Measurements from ENCODE around the gene TPRA1. TPM values are rescaled to one million over a fixed set of nuclear protein-coding genes. Genes with fewer than 3 reads are reported as not detected.

TPRA1 gene
- total RNA-seq, 1 experiment from 2014 or later = 58.5 TPM

DNA sequence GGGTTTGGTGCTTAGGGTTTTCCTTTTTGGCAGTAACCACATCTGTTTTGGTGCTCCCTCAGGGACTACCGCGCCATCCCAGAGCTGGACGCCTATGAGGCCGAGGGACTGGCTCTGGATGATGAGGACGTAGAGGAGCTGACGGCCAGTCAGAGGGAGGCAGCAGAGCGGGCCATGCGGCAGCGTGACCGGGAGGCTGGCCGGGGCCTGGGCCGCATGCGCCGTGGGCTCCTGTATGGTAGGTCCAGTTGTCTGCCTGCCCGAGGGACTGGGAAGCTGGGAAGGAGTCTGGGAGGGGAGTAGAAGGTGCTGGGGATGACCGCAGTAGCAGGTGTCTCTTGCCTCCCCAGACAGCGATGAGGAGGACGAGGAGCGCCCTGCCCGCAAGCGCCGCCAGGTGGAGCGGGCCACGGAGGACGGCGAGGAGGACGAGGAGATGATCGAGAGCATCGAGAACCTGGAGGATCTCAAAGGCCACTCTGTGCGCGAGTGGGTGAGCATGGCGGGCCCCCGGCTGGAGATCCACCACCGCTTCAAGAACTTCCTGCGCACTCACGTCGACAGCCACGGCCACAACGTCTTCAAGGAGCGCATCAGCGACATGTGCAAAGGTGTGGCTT lies 14.1 kb upstream of the TPRA1 start:
- H3K4me2 ChIP-seq = no peak overlapping the region
- H3K4me1 ChIP-seq (replicated peaks; ENCODE audit: insufficient read depth) = peaks cover 2% of the 10 kb centered on the region; the same call in 1 of the 2 replicates
- DNase-seq = no peak
- H3F3A ChIP-seq (ENCODE audit: insufficient read depth, low read depth) = no peaks in the 10 kb centered on the region
- H3K9me2 ChIP-seq (ENCODE audit: insufficient read depth) = no peaks in the 10 kb centered on the region
- no peaks in the 10 kb centered on the region for H4K20me1 ChIP-seq (ENCODE audit: insufficient read depth)
- no peak overlapping the region for H2AFZ ChIP-seq
- BruUV-seq (replicated peaks) = no TSS peak
- no peak overlapping the region for H3K27ac ChIP-seq
- ChIA-PET CTCF (no interaction called here), POLR2A (ENCODE audit: unreplicated experiment) (no interaction called here)
- intact Hi-C loops (cut with micrococcal nuclease; ENCODE audit: unreplicated experiment) = no loop called here
- no peak overlapping the region for H3K4me3 ChIP-seq
- H3K27me3 ChIP-seq (ENCODE audit: insufficient read depth, low read depth) = no peaks in the 10 kb centered on the region
- H3K9me3 ChIP-seq (ENCODE audit: insufficient read depth, low read depth) = no peaks in the 10 kb centered on the region
- peaks cover 22% of the 10 kb centered on the region; the same call in 1 of the 2 replicates for H3K79me2 ChIP-seq (ENCODE audit: low read depth)
- TF ChIP-seq, protein P1, sequence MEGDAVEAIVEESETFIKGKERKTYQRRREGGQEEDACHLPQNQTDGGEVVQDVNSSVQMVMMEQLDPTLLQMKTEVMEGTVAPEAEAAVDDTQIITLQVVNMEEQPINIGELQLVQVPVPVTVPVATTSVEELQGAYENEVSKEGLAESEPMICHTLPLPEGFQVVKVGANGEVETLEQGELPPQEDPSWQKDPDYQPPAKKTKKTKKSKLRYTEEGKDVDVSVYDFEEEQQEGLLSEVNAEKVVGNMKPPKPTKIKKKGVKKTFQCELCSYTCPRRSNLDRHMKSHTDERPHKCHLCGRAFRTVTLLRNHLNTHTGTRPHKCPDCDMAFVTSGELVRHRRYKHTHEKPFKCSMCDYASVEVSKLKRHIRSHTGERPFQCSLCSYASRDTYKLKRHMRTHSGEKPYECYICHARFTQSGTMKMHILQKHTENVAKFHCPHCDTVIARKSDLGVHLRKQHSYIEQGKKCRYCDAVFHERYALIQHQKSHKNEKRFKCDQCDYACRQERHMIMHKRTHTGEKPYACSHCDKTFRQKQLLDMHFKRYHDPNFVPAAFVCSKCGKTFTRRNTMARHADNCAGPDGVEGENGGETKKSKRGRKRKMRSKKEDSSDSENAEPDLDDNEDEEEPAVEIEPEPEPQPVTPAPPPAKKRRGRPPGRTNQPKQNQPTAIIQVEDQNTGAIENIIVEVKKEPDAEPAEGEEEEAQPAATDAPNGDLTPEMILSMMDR (conservative IDR thresholded peaks at IDR 0.05) = no peak
- no peak for TF ChIP-seq EZH2 (IDR thresholded peaks at IDR 0.05; ENCODE audit: low read depth)
- H3K36me3 ChIP-seq (ENCODE audit: low read depth) = peaks cover 12% of the 10 kb centered on the region

DNA sequence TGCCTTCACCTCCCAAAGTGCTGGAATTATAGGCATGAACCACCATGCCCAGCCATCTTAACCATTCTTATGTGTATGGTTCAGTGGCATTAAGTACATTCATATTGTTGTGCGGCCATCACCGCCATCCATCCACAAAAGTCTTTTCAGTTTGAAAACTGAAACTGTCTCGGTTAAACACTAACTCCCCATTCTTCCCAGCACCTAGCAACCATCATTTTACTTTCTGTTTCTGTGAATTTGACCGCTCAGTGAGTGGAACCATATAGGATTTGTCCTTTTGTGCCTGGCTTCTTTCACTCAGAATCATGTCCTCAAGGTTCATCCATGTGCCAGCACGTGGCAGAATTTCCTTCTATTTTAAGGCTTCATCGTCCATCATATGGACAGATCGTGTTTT lies 13.5 kb upstream of the TPRA1 start:
- CTCF ChIA-PET = interaction anchor here (0.7 kb wide), 1 partner anchor 108 kb away, joined by 4 read pairs; no protein-coding TSS in a partner anchor
- peaks cover 28% of the 10 kb centered on the region; the same call in 1 of the 2 replicates for H3K79me2 ChIP-seq (ENCODE audit: low read depth)
- no TSS peak for BruUV-seq (replicated peaks)

DNA sequence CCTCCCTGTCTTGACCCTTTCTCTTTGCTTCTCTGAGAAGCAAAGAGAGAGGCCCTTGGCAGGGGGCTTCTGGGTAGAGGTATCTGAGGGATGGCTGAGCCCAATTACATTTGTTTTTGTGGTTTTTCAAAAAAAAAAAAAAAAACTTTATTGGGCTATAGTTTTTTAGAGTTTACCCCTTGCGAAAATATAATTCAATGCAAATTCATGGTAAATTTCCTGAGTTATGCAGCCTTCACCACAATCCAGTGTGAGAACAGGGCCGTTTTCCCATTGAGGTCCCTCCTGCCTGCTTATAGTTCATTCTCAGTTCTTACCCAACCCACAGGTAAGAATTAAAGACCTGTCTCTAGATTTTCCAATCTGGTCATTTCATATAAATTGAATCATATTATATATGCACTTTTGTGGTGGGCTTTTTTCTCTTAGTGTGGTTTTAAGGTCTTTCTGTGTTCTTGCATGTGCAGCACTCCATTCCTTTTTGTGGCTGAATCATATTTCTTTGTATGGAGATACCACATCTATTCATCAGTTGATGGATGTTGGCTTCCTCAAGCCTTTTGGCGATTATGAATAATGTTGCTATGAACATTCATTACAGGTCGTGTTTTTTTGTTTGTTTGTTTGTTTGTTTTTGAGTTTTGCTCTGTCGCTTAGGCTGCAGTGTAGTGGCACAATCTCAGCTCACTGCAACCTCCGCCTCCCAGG lies 10.4 kb upstream of the TPRA1 start:
- Histone ChIP-seq H2AFZ (no peak overlapping the region), H4K20me1 (ENCODE audit: insufficient read depth) (no peaks in the 10 kb centered on the region), H3K4me2 (no peak overlapping the region), H3K9me2 (ENCODE audit: insufficient read depth) (no peaks in the 10 kb centered on the region), H3F3A (ENCODE audit: insufficient read depth, low read depth) (0 out of 2 replicates have a peak, but pooled peaks cover 8% of the 10 kb centered on the region), H3K27ac (no peak overlapping the region), H3K4me3 (no peak overlapping the region), H3K36me3 (ENCODE audit: low read depth) (peaks cover 12% of the 10 kb centered on the region), H3K4me1 (replicated peaks; ENCODE audit: insufficient read depth) (peaks cover 20% of the 10 kb centered on the region; the same call in 1 of the 2 replicates), H3K79me2 (ENCODE audit: low read depth) (peaks cover 37% of the 10 kb centered on the region), H3K9me3 (ENCODE audit: insufficient read depth, low read depth) (no peaks in the 10 kb centered on the region), H3K27me3 (ENCODE audit: insufficient read depth, low read depth) (no peaks in the 10 kb centered on the region)
- intact Hi-C loops (cut with micrococcal nuclease; ENCODE audit: unreplicated experiment) = no loop called here
- ChIA-PET CTCF (no interaction called here), POLR2A (ENCODE audit: unreplicated experiment) (no interaction called here)
- no TSS peak for BruUV-seq (replicated peaks)
- TF ChIP-seq, protein P1 (conservative IDR thresholded peaks at IDR 0.05) = no peak
- TF ChIP-seq EZH2 (IDR thresholded peaks at IDR 0.05; ENCODE audit: low read depth) = no peak
- no peak for DNase-seq

More for the DNA sequence above, 13.5 kb upstream of the TPRA1 start:
- TF ChIP-seq, protein P1 (conservative IDR thresholded peaks at IDR 0.05) = no peak
- TF ChIP-seq EZH2 (IDR thresholded peaks at IDR 0.05; ENCODE audit: low read depth) = no peak
- no peak for DNase-seq
- peaks cover 8% of the 10 kb centered on the region; the same call in 1 of the 2 replicates for H3K4me1 ChIP-seq (replicated peaks; ENCODE audit: insufficient read depth)
- H3K27ac ChIP-seq = no peak overlapping the region
- no peaks in the 10 kb centered on the region for H3K27me3 ChIP-seq (ENCODE audit: insufficient read depth, low read depth)
- H3K36me3 ChIP-seq (ENCODE audit: low read depth) = peaks cover 12% of the 10 kb centered on the region
- no peak overlapping the region for H3K4me2 ChIP-seq
- no peaks in the 10 kb centered on the region for H4K20me1 ChIP-seq (ENCODE audit: insufficient read depth)
- POLR2A ChIA-PET (ENCODE audit: unreplicated experiment) = no interaction called here
- no peak overlapping the region for H3K4me3 ChIP-seq
- H3F3A ChIP-seq (ENCODE audit: insufficient read depth, low read depth) = no peaks in the 10 kb centered on the region
- intact Hi-C loops (cut with micrococcal nuclease; ENCODE audit: unreplicated experiment) = no loop called here
- no peaks in the 10 kb centered on the region for H3K9me3 ChIP-seq (ENCODE audit: insufficient read depth, low read depth)
- H2AFZ ChIP-seq = no peak overlapping the region
- H3K9me2 ChIP-seq (ENCODE audit: insufficient read depth) = no peaks in the 10 kb centered on the region

All from PC-9 (cell line).